ENCODE data around the gene PAH.

PAH gene

GRCh38 chr12:102800565-102800964 lies 116.5 kb downstream of the PAH start:
- no peak overlapping the region for H3K27ac ChIP-seq
- TF ChIP-seq CTCF (IDR thresholded peaks at IDR 0.05) (no peak), ZFX (IDR thresholded peaks at IDR 0.05; ENCODE audit: borderline replicate concordance) (no peak)

DNA sequence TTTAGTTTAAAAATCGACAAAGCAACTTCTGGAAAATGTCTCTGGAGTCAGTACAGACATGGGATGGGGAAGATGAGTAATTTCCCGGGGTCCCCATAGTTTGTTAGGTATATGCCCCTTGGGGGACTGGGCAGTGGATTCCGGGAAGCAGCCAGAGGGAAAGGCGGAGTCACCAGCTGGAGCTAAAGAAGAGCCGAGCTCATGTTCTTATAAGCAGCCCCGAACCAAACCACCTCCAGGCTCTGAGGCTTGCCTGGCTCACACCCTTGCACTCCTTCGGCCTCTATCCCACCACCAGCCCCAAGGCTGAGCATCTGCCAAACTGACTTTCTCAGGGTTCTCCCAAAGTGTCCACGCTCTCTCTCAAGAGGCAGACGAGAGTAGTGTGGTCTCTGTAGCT lies 117.8 kb downstream of the PAH start:
- no peak overlapping the region for H3K27ac ChIP-seq
- TF ChIP-seq ZFX (IDR thresholded peaks at IDR 0.05; ENCODE audit: borderline replicate concordance) (no peak), CTCF (IDR thresholded peaks at IDR 0.05) (no peak)

GRCh38 chr12:102797528-102797927 lies 119.5 kb downstream of the PAH start:
- TF ChIP-seq ZFX (IDR thresholded peaks at IDR 0.05; ENCODE audit: borderline replicate concordance) (no peak), CTCF (IDR thresholded peaks at IDR 0.05) (no peak)
- H3K27ac ChIP-seq = no peak overlapping the region

DNA sequence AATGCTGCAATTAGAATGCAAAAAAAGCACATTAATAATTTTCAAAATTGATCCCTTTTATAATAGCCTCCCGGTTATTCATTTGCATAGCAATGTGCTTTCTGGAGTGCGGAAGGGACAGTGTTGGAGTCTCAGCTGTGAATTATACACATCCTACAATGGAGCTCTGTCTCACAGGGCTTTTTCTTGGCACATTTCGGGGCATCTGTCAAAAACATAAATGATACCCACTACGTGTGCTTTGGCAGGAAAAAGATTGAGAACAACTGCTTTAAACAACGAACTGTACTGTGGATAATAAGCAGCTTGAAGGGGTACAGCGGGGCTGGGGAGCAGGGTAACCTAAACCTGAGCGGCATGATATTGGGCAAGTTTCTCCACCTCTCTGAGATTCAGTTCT lies 123.1 kb downstream of the PAH start:
- no peak overlapping the region for H3K27ac ChIP-seq
- no peak for TF ChIP-seq ZFX (IDR thresholded peaks at IDR 0.05; ENCODE audit: borderline replicate concordance)
- no peak for TF ChIP-seq CTCF (IDR thresholded peaks at IDR 0.05)
